Nephron (organoid): ENCODE data around the gene CPA3.
A peak's percentile ranks its signal among the peaks of the same experiment; 100 is the strongest.

Experiments used
- H3K27ac Mint-ChIP-seq, 3 experiments: 2 replicates each; pipeline ENCODE4 v1.8.0; 2020; ENCODE audit warnings: mixed read lengths in 3 of 3, mild to moderate bottlenecking in 2 of 3, moderate library complexity in 1 of 3
- H3K27me3 Mint-ChIP-seq: 2 replicates; pipeline ENCODE4 v1.8.0; 2021; ENCODE audit warnings: low read depth, mild to moderate bottlenecking, moderate library complexity, mixed read lengths
- H3K36me3 Mint-ChIP-seq: 2 replicates; pipeline ENCODE4 v1.8.0; 2020; ENCODE audit warnings: low read depth, mixed read lengths
- H3K4me1 Mint-ChIP-seq: 2 replicates; pipeline ENCODE4 v1.8.0; 2020; ENCODE audit warnings: mixed read lengths
- H3K4me3 Mint-ChIP-seq, 3 experiments: 2 replicates each; pipeline ENCODE4 v1.8.0; 2020; ENCODE audit warnings: mild to moderate bottlenecking in 3 of 3, mixed read lengths in 3 of 3, moderate library complexity in 2 of 3
- H3K9me3 Mint-ChIP-seq: 2 replicates; pipeline ENCODE4 v1.8.0; 2020; ENCODE audit warnings: mixed read lengths
- TF ChIP-seq, protein P1 (sequence below), 3 experiments: fragments of 200-600 bp; sonication (generic); IDR thresholded peaks; one replicate each; pipeline ENCODE4 v1.5.0; 2021; ENCODE audit warnings: antibody characterized with exemption in 3 of 3; ENCODE audit not compliant: unreplicated experiment in 3 of 3

CPA3 gene

DNA sequence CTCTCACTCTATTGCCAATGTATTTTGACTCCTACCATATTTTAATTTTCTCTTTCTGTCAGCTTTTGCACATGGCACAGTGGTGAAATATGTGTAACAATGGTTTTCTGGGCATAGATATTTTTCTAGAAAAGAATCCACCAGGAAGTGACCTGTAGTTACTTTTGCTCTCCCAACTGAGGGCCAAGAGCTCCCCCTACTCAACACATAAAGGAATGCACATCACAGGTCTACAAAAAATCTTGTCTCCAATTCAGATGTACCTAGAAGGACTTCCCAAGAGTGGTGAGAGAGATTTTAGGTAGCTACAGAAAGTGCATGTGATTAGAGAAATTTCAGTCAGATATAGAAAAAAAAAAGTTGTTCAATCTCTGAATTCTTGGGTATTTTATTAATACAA is 15.6 kb downstream of the CPA3 start:
- Mint-ChIP-seq H3K9me3 (no peaks in the 10 kb centered on the region), H3K27me3 (no peaks in the 10 kb centered on the region), H3K27ac (no peak overlapping the region), H3K4me1 (no peaks in the 10 kb centered on the region), H3K36me3 (no peaks in the 10 kb centered on the region), H3K4me3 (no peak overlapping the region)
- TF ChIP-seq, protein P1, sequence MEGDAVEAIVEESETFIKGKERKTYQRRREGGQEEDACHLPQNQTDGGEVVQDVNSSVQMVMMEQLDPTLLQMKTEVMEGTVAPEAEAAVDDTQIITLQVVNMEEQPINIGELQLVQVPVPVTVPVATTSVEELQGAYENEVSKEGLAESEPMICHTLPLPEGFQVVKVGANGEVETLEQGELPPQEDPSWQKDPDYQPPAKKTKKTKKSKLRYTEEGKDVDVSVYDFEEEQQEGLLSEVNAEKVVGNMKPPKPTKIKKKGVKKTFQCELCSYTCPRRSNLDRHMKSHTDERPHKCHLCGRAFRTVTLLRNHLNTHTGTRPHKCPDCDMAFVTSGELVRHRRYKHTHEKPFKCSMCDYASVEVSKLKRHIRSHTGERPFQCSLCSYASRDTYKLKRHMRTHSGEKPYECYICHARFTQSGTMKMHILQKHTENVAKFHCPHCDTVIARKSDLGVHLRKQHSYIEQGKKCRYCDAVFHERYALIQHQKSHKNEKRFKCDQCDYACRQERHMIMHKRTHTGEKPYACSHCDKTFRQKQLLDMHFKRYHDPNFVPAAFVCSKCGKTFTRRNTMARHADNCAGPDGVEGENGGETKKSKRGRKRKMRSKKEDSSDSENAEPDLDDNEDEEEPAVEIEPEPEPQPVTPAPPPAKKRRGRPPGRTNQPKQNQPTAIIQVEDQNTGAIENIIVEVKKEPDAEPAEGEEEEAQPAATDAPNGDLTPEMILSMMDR (IDR thresholded peaks at IDR 0.05; ENCODE audit: unreplicated experiment in 3 of 3), result peak in 1 of 3 experiments; percentile 21

DNA sequence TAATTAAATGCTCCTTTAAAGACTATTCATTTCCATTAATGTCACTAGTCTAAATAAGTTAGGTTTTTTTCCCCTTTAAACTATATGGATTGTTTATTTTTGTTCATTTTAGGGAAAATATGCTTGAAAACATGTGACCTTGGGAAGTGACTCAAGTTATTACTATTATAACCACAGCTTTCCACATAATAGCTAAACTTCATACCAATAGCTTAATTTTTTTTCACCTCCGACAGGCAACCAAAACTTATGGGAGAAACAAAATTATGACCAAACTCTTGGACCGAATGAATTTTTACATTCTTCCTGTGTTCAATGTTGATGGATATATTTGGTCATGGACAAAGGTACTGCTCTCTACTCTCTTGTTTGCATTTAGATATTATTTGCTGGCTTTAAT is 16.2 kb downstream of the CPA3 start:
- Mint-ChIP-seq H3K9me3 (no peaks in the 10 kb centered on the region), H3K4me1 (no peaks in the 10 kb centered on the region), H3K4me3 (no peak overlapping the region)

DNA sequence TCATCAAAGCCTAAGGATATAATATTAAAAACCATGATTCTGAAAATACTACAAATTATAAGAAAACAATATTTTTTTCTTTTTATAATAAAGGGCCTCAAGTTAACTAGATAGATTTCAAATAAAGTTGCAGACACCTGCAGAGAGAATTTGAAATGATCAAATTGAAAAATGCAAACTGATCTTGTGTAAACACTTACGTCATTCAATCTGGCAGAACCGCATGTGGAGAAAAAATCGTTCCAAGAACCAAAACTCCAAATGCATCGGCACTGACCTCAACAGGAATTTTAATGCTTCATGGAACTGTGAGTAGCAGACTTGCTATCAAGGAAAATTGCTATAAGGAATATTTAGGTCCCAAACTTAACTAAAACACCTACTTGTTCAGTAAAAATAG is 17.2 kb downstream of the CPA3 start:
- H3K4me3 Mint-ChIP-seq, result no peak overlapping the region
- H3K27ac Mint-ChIP-seq, result no peak overlapping the region
- TF ChIP-seq, protein P1 (IDR thresholded peaks at IDR 0.05; ENCODE audit: unreplicated experiment in 3 of 3), result no peak
- H3K27me3 Mint-ChIP-seq, result no peaks in the 10 kb centered on the region
- H3K9me3 Mint-ChIP-seq, result no peaks in the 10 kb centered on the region
- no peaks in the 10 kb centered on the region for H3K36me3 Mint-ChIP-seq
- no peaks in the 10 kb centered on the region for H3K4me1 Mint-ChIP-seq

More for the DNA sequence above, 16.2 kb downstream of the CPA3 start:
- H3K27me3 Mint-ChIP-seq, result no peaks in the 10 kb centered on the region
- H3K36me3 Mint-ChIP-seq, result no peaks in the 10 kb centered on the region
- H3K27ac Mint-ChIP-seq, result no peak overlapping the region
- TF ChIP-seq, protein P1 (IDR thresholded peaks at IDR 0.05; ENCODE audit: unreplicated experiment in 3 of 3), result no peak

DNA sequence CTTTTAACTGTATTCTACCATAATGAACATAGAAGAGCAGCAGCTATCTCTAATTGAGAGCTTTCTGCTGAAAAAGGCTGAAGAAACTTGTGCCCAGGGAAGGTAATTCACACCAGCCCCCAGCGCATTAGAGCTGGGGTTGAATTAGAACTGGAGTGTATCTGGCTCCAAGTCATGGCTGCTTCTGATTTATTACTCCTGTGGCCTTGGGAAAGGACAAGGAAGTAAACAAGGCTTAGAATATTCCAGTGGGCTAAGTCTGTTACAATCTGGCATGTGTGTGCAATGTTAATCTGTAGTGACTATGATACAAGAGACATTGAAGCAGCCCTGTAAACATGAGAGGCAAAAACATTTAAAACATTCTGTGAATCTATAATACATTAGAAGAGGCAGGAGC is 18.1 kb downstream of the CPA3 start:
- H3K36me3 Mint-ChIP-seq, result no peaks in the 10 kb centered on the region
- H3K9me3 Mint-ChIP-seq, result no peaks in the 10 kb centered on the region
- H3K27me3 Mint-ChIP-seq, result no peaks in the 10 kb centered on the region
- no peak overlapping the region for H3K4me3 Mint-ChIP-seq
- H3K4me1 Mint-ChIP-seq, result no peaks in the 10 kb centered on the region
- peak overlapping the region in 1 of 3 experiments; percentile 17 for H3K27ac Mint-ChIP-seq
- TF ChIP-seq, protein P1 (IDR thresholded peaks at IDR 0.05; ENCODE audit: unreplicated experiment in 3 of 3), result no peak

DNA sequence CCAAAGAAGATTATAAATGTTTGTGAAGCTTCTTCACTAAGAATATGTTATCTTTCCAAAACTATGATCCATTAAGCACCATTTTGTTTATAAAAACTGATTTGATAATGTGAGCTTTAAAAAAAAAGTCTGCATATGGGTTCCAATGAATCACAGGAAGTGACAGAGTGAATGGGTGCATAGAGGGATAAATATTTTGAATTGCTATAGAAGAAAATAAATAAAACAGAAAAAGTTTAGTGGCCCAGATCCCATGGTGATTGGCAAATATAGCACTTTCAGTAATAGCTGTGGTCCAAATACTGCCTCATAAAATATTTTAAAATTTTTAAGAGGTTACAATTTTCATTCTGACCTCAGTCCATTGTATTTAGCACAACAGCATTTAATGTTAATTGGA is 19.2 kb downstream of the CPA3 start:
- no peak overlapping the region for H3K27ac Mint-ChIP-seq
- H3K36me3 Mint-ChIP-seq, result no peaks in the 10 kb centered on the region
- H3K27me3 Mint-ChIP-seq, result no peaks in the 10 kb centered on the region
- H3K9me3 Mint-ChIP-seq, result no peaks in the 10 kb centered on the region
- no peaks in the 10 kb centered on the region for H3K4me1 Mint-ChIP-seq
- TF ChIP-seq, protein P1 (IDR thresholded peaks at IDR 0.05; ENCODE audit: unreplicated experiment in 3 of 3), result no peak
- no peak overlapping the region for H3K4me3 Mint-ChIP-seq

DNA sequence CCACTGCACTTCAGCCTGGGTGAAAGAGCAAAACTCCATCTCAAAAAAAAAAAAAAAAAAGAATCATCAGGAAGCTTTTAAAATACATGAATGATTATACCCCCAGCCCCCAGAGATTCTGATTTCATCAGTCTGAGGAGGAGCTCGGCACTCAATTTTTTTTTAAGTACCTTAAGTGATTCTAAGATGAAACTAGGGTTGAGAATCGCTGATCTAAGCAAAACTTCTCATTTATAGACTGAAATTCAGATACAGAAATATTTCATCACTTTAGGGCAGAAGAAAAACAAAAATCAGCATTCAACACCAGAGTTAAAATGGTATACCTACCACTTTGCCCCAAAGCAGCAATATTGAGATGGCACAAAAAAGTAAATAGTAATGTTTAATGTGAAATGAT is 24.7 kb downstream of the CPA3 start:
- Mint-ChIP-seq H3K4me3 (no peak overlapping the region), H3K27me3 (no peaks in the 10 kb centered on the region), H3K4me1 (no peaks in the 10 kb centered on the region), H3K36me3 (no peaks in the 10 kb centered on the region), H3K27ac (no peak overlapping the region), H3K9me3 (peaks cover 6% of the 10 kb centered on the region)
- TF ChIP-seq, protein P1 (IDR thresholded peaks at IDR 0.05; ENCODE audit: unreplicated experiment in 3 of 3), result no peak
